NCI-H82 (cell line): ENCODE results near the gene TUBGCP6.
A peak's percentile ranks its signal among the peaks of the same experiment; 100 is the strongest.

ENCODE experiments used
- DNase-seq: peaks from one replicate; lab custom pipeline; 2025; lab: John Stamatoyannopoulos, UW

TUBGCP6 gene

DNA sequence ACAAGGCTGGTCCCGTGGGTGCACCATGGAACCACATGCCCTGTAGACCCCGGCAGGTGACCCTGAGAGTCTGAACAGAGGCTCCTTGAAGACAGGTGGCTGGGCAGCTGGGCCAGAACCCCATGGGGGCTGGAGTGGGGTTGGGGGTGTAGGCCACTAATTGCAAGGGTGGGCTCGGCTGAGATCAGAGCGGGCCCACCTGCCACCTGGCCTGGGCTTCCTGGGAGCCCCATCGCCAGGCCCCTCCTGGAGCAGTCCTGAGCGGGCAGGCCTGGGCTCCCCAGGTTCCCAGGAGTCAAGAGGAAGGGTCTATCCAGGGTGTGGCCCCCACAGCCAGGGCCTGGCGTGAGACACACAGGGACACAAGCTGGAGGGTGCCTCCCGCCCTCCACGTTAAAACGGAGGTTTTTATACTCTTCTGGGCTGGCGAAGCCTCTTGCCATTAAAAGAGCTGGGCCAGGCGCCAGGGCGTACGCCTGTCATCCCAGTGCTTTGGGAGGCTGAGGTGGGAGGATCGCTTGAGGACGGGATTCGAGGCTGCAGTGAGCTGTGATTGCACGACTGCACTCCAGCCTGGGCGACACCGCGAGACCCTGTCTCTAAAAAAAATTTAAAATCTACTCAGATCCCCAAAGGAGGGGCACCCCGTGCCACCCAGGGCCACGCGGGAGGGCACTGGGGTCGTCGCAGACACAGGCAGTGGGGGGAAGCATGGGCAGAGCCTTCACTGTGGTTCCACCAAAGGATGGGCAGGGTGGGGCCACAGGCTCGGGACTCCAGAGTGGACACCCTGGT is 63.9 kb downstream of the TUBGCP6 start:
- no peak for DNase-seq

DNA sequence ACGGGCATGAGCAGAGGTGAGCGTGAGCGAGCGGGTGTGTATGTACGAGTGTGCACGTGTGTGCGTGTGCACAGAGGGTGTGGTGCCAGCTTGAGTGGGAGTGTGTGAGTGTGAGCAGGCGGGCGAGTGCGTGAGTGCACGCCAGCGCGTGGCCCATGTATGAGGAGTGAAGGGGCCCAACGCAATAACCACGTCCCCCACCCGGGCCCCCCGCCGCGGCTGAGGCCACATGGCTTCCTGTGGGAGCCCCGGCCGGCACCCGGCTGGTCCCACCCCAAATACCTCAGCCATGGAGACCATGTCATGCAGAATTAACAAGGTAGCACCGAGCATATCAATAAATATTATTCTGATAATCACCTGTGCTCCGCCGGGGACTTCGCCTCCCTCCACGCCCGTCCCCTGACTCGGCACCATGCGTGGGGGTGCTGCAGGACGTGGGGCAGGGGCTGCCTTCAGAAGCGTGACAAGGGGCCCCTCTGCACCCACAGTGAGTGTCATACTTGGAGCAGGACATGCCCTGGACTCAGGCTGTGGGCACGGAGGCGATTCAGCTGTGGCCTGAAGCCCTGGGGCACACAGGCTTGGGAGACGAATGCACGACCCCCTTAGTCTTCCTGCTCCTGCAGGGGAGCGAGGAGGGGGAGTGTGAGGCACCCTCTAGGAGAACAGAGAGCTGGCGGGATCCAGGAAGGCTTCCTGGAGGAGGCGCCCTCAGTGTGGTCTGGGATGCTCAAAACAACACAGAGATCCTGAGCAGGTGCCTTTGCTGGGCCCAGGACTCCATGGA is 64.7 kb downstream of the TUBGCP6 start:
- DNase-seq = no peak

DNA sequence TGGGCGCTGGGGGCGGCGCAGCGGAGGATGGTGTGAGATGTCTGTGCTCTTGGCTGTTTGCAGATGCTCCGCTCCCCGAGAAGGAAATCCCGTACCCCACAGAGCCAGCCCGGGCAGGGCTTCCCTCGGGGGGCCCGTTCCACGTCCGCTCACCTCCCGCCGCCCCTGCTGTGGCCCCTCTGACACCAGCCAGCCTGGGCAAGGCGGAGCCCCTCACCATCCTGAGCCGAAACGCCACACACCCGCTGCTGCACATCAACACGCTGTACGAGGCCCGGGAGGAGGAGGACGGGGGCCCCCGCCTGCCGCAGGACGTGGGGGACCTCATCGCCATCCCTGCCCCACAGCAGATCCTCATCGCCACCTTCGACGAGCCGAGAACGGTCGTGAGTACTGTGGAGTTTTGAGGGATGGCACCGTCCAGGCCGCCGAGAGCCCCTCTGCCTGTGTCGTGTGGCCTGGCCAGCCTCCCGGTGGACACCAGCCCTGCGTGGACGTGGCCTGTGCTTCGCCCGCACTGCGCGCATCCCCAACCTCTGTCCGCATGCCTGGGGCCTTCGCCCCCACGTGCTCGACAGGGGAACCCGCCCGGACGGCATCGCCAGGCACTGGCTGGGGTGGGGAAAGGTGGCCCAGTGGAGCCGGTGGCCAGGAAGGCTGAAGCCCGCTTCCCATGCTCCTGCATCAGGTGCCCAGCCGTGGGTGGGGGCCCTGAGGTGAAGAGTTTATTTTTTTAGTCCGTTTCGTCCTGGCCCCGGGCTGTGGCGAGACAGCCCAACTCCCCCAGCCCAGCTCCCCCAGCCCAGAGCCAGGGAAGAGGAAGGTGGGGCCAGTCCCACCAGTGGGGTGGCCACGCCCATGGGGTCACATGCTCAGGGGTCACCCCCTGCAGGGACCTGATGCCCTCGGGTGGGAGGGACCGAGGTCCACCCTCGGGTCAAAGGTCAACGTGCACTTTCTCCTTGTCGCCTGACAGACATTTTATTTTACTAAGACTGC is 65.7 kb downstream of the TUBGCP6 start:
- no peak for DNase-seq

DNA sequence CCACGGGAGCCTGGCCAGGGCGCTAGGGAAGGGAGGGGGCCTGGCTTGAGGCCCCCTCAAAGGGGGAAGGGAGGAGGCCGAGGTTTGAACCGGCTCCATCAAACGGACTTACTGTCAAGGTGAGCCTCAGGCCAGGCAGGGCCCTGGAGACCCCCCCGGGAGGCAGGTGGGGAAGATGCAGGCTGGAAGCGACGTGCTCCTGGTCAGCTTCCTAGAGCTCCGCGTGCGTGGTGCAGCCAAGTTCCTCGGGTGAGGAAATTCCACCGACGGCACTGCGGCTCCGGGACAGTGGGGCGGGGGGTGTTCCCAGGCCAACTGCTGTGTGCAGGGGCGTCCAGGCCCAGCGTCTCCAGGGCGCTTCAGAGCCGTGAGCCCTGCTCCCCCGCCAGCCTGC is 66.4 kb downstream of the TUBGCP6 start:
- DNase-seq = no peak

DNA sequence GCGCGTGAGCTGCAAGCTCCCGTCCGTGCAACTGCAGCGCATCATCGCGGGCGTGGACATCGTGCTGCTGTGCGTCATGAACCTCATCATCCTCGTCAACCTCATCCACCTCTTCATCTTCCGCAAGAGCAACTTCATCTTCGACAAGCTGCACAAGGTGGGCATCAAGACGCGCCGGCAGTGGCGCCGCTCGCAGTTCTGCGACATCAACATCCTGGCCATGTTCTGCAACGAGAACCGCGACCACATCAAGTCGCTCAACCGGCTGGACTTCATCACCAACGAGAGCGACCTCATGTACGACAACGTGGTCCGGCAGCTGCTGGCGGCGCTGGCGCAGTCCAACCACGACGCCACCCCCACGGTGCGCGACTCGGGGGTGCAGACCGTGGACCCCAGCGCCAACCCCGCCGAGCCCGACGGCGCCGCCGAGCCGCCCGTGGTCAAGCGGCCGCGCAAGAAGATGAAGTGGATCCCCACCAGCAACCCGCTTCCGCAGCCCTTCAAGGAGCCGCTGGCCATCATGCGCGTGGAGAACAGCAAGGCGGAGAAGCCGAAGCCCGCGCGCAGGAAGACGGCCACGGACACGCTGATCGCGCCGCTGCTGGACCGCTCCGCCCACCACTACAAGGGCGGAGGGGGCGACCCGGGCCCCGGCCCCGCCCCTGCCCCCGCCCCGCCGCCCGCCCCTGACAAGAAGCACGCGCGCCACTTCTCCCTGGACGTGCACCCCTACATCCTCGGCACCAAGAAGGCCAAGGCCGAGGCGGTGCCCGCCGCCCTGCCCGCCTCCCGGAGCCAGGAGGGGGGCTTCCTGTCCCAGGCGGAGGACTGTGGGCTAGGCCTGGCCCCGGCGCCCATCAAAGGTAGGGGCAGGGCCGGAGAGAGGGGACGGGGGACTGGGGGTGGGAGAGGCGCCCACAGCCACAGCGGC is 67.0 kb downstream of the TUBGCP6 start:
- no peak for DNase-seq

DNA sequence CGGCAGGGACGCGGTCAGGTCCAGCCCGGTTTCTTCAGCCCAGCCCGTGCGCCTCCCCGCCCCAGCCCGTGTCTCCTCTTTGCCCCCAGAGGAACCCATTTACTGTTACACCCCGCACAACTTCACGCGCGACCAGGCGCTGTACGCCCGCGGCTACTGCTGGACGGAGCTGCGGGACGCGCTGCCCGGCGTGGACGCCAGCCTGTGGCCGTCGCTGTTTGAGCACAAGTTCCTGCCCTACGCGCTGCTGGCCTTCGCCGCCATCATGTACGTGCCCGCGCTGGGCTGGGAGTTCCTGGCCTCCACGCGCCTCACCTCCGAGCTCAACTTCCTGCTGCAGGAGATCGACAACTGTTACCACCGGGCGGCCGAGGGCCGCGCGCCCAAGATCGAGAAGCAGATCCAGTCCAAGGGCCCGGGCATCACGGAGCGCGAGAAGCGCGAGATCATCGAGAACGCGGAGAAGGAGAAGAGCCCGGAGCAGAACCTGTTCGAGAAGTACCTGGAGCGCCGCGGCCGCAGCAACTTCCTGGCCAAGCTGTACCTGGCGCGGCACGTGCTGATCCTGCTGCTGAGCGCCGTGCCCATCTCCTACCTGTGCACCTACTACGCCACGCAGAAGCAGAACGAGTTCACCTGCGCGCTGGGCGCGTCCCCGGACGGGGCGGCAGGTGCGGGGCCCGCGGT is 67.8 kb downstream of the TUBGCP6 start:
- no peak for DNase-seq

DNA sequence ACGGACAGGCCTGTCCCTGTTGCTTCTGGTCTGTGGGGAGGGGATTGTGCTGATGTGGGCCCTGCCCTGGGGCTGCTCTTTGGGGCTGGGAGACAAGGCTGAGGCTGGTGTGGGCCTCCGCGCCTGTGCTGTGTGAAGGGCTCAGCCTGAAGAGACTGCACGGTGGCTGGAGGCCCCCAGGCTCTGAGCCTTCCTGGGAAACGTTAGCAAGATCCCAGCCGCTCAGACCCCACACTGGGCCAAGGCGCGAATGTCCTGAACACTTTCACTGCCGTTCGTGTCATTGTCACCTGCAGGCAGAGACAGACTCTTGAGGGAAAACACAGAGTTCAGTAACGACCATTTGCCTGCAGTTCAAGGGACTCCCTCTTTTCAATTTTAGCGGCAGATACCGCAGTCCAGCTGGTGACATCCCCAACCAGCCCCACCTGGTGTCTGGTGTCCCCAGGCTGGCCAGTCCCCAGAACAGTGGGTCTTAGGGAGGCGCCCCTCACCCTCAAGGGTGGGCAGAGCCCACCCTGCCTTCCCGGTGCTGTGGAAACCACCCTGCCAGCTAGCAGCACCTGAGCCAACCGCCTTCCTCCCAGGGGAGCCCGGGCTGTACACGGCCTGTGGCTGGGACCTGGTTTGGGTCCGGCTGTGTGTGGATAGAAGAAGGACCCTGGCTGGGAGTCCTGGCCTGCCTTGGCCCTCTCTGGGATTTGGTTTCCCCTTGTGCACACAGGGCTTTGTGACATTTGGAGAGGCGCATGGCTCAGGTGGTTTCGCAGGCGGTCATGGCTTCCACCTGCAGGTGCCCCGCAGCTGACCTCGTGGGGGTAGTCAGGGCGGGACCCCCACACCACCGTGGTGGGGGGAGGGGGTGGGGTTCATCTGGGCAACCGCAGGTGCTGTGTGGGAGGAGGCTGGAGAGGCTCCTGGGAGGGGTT is 68.6 kb downstream of the TUBGCP6 start:
- no peak for DNase-seq

DNA sequence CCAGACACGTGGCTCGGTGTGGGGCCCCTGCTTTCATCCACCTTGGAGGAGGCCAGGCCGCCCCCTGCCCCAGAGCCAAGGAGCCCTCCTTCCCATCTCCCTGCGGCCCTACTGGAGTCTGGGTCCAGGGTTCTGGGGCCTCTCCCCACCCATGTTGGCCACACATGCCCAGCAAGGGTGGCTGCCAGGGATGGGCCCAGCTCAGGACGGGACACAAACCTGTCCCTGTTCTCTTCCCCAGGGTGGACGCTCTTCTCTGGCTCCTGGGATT is 69.7 kb downstream of the TUBGCP6 start:
- DNase-seq = no peak

DNA sequence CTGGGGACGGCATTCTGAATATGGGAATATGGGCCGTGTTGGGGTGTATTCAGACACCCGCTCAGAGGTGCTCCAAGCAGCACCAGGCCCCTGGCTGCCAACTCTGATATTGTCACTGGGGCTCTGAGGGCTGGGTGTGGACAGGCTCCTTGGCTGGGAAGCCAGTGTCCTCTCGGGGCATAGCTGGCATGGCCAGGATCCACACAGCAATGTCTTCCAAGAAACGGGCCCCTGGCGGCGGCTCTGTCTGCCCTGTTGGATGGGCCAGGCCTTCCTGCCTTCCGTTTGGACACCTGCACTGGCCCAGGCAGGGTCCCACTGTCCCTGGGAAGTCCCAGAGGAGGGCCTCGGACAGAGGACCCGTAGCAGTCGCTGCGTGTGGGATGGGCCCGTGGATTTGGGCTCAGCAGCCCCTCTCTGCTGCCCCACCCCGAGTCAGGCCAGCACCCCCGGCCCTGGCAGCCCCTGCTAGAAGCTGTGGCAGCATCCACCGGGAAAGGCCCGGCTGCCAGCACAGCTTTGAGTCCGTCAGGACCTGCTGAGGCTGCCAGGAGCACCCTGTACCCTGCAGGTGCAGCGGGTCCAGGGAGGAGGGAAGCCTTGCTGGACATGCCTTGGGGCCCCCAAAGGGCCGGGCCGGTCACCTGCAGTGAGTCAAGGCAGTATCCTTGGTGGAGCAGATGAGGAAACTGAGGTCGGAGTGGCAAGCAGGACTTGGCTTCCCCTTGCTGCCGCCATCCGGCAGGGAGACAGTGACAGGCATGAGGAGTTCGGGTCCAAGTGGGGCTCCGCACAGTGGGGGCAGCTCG is 70.2 kb downstream of the TUBGCP6 start:
- DNase-seq = no peak

DNA sequence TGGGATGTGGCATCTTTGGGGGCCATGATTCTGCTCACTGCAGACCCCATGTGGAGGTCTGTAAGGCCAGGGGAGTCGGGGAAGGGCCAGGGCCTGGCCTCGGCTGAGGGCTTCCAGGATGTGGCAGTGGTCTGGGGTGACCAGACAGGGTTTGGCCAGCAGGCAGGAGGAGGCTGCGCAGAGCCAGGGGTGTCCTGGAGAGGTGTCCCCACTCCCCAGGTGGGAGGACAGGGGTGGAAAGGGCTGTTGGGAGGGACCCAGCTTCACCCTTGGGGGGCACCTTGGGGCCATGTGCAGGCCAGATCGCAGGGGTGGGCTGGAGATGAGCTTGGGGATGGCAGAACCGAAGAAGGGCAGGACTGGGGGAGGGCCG is 70.9 kb downstream of the TUBGCP6 start:
- DNase-seq = no peak

DNA sequence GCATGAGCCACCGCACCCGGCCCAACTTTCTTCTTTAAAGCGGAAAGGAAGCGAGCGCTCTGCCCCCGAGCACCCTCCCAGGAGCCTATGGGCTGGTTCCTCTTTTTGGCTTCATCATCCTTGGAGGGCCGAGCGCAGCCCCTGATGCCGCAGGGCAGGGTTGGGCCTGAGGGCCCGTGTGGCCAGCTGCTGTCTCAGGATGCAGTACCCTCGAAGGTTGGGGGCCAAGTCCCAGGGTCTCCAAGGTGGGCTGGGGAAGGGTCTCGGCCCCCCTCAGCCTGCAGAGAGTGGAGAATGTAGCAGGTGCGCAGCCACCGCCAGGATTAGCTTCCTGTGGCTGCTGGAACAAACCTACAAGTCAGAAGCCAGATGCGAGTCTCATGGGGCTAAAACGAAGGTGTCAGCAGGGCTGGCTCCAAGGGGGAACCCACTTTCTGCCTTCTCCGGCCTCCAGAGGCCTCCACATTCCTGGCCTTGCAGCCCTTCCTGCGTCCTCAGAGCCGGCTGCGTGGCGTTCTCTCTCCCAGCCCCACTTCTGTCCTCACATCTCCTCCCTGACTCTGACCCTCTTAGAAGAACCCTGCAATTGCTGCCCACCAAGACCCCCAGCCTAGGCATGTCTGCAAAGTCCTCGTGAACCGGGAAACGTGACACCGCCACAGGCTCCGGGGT is 71.4 kb downstream of the TUBGCP6 start:
- DNase-seq = no peak

DNA sequence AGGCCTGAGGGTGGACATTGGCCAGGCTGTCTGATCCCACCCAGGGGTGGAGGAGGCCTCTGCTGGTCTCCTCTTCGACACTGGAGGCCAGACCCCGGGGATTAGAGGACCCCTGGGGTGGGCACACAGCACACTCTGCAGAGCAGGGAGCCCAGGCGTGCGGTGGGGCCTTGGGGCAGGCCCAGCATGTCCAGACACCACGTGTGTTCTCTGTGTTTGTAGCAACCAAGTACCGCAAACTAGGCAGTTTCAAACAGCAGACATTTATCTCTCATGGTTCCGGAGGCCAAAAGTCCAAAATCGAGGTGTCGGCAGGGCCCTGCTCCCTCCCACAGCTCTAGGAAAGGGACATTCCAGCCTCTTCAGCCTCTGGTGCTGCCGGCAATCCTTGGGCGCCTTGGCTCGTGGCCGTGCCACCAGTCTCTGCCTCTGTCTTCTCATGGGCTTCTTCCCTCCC is 72.8 kb downstream of the TUBGCP6 start:
- no peak for DNase-seq

DNA sequence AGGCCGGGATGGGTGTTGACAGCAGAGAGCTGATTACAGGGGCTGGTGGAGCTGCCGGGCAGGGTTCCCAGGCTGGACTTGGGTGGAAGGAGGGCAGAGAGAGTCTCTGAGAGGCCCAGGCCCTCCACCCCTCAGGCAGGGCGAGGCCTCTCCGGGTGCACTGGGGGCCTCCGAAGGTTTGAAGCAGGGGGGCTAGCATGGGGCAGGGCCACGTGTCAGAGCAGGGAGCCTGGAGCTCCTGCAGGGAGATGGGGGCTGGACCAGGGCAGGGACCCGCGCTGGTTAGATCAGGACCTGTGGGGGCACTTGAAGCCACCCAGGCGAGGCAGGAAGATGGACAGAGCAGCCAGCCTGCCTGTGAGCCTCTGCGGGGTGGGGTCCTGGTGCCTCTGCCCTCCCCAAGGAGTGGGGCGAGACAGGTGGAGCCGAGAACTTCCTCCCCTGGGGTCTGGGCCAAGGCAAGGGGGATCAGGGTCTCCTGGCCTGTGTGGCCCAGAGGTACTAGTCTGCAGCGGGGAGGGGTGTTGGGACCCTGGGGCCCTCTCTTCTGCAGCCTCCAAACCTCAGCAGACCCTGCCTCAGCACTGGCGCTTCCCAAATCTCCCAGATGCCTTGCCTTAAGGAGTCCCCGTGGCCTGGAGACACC is 73.4 kb downstream of the TUBGCP6 start:
- no peak for DNase-seq

DNA sequence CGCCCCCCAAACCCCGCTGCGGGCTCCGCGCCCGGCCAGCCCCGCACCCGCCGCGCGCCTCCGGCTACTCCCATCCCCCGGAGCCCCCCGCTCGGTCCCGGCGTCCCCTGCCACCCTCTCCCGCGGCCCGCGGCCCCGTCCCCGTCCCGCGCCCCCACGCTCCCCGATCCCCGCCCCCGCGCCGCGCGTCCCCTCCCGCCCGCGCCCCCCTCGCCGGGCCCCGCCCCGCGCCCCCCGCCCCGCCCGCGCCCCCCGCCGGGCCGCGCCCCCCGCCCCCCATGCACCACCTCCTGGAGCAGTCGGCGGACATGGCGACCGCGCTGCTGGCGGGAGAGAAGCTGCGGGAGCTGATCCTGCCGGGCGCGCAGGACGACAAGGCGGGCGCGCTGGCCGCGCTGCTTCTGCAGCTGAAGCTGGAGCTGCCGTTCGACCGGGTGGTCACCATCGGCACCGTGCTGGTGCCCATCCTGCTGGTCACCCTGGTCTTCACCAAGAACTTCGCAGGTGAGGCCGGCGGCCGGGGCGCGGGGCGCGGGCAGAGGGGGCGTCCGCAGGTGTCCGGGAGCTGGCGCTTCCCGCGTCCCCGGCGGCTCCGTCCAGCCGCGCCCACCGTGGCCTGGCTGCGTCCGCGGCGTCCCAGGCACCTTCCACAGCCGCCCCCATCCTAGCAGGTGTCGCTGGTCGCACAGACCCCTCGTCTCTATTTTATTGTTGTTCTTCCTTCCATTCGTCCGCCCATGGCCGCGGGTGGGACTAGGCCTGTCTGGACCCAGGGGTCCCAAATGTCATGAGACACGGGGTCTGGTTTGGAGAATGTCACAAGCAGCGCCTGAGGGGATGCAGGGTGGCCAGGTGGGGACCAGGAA is 74.1 kb downstream of the TUBGCP6 start, which contains the start of gene PANX2:
TSS of gene PANX2 (plus strand) at position 279 of the 866 bp plus-strand sequence. CDS start at position 279, 0 bp downstream.
- DNase-seq = peak; percentile 15

DNA sequence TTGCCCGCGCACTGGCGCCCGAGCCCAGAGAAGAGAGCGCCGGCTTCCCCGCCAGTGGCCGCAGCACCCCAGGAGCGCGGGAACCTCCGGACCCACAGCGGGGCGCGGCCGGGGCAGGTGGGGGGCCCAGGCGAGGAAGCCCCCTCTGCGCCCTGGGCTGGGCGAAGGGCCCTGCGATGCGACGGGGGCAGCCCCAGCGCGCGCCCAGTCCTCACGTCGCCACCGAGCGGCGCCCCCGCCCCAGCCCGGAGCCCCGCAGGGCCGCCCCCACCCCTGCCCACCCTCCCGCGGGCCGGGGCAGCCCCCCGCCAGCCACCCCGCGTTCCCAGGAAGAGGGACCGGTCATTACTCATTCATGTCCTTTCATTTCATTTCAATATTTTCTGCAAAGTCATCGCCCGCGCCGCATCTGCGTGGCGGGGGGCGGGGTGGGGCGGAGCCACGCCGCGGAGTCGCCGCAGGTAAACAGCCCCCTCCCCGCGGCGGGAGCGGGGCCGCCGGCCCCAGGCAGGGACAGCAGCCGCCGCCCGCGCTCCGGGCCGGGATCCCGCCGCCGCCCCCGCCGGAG is 75.0 kb downstream of the TUBGCP6 start:
- no peak for DNase-seq

DNA sequence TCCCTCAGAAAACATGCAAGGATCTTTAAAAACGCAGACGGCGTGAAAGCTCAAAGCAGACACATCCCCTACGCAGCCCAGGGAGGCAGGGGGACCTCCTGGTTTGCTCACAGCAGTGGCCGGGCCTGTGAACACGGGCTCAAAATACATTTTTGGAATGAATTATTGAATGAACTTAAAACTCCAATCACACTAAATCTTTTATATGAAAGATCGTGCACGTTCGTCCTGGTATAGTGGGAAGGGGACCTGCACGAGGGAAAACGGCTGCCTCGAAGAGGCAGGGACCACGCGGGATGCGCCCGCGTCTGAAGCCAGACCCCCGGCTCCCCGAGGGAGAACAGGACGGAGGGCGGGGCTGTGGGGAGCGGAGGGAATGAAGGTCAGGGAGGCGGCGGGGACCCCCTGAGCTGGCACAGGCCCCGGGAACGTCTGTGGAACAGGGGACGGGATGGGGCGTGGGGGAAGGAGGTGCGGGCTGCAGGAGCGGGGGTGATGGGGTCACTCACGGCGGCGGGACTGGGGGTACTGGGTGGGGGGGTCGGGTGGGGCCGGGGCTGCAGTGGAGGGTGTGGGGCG is 75.6 kb downstream of the TUBGCP6 start:
- no peak for DNase-seq
